HG03060 (cell line): ENCODE measurements around the gene DFFB.

Experiments used
- ATAC-seq: cut with Tn5 transposase; IDR thresholded peaks from one replicate; pipeline ENCODE4 v1.9.1; 2021; ENCODE audit warnings: low read depth, moderate number of reproducible peaks; ENCODE audit not compliant: unreplicated experiment

The DFFB gene

GRCh38 chr1:3828391-3828790 lies 28.9 kb upstream of the DFFB start:
- ATAC-seq: no peak

GRCh38 chr1:3831689-3832088 lies 25.6 kb upstream of the DFFB start:
- no peak for ATAC-seq

DNA sequence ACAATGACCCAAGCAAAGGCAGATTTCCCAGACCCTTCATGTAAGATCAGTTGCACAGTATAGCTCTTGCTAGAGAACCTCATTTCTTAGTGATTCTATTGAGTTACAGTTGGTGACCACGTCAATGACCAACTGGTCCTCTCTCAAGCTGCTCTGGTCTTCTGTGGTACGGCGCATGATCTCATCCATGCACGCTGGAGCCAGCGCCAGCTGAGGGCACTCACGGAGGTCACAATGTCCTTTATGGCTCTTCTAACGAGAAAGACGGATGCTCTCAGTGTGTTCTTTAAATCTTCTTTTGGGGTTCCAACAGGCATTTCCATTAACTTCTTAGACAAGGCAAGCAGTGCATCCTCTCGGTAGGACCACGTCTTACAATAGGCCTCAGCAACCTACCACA lies 22.6 kb upstream of the DFFB start:
- no peak for ATAC-seq

GRCh38 chr1:3836421-3836820 lies 20.9 kb upstream of the DFFB start:
- ATAC-seq: no peak

DNA sequence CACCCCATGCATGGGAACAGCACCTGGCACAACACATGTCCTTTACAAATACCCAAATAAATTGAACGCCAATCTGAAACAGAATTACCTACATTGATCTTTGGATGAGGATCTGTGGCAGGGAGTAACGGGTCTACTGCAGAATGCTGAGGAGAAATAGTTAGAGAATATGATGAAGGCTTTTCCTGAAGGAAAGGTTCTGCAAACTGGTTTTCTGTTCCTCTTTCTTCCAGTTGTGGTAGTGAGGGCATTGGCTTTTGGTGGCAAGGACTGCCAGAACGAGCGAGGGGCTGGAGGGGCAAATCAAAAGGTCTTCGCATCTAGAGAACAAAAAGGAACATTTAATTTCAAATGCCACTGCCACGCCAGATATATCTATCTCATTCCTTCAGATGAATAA lies 20.1 kb upstream of the DFFB start:
- ATAC-seq: no peak

- ATAC-seq: no peak
Observed at GRCh38 chr1:3837685-3838084, 19.6 kb upstream of the DFFB start.

DNA sequence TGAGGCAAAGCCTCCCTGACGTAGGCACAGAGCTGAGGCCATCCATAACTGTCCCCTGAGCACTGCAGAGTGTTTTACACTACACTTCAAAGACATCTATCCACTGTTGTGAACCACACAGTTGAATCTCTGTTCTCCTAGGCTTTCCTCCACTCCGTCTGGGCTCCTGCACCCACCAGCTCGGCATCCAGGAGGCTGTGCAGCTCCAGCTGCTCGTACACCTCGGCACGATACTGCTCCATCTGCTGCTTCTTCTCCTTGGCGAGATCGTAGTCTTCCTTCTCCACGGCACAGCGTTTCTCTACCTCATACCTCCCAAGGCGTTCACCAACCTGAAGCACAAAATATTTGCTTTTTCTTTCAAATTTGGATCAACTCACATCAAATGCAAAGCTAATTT lies 18.5 kb upstream of the DFFB start:
- ATAC-seq: no peak

DNA sequence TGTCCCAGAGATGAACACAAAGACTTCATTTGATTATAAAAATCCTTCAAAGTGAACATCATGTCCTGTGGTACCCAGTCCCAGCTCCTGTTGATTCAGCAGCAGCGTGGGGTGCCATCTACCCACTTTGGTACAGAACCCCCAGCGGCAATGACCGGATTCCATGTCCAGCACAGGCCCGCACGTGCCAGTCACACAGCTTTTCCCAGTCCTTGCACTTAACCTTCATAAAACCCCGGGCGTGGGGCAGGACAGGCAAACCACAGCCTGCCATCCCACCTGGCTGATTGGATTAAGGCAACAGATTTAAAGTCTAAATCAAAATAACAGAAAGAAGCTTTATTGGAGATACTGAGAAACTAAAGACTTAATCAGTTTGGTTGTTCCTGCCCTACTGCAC lies 15.8 kb upstream of the DFFB start:
- no peak for ATAC-seq

DNA sequence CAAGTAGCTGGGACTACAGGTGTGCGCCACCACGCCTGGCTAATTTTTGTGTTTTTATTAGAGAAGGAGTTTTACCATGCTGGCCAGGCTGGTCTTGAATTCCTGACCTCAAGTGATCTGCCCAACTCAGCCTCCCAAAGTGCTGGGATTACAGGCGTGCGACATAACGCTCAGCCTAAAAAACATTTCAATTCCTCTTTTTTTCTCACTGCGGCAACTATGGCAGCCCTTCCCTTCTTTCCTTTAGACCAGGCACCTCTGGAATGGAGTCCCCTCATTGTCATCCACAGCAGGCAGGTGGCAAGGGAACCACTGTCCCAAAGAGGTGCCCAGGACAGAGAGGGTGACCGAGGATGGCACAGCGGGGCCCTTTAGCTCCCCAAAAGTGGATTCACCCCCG lies 14.4 kb upstream of the DFFB start:
- ATAC-seq: no peak

- ATAC-seq: no peak
Observed at GRCh38 chr1:3846541-3846940, 10.7 kb upstream of the DFFB start.

DNA sequence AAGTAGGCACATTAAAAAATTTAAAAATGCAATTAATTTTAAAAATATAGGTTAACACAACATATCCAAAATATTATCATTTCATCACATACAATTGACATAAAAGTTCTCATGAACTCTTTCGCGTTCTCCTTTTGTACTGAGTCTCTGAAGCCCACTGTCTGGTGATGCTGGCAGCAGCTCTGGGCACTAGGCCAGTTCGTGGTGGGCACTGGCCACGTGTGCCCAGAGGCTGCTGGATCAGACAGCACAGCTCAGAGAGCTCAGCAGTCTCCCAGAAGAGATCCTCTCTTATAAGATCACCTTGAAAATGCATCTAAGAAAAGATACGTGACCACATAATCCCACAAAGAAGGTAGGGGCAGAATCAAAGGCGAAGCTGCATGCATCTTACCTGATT lies 10.2 kb upstream of the DFFB start:
- ATAC-seq: no peak

- no peak for ATAC-seq
Observed at GRCh38 chr1:3850857-3851256, 6.4 kb upstream of the DFFB start.

- no peak for ATAC-seq
Observed at GRCh38 chr1:3851292-3851691, 6.0 kb upstream of the DFFB start.

- ATAC-seq: no peak
Observed at GRCh38 chr1:3852091-3852490, 5.2 kb upstream of the DFFB start.

GRCh38 chr1:3852711-3853485 lies 4.4 kb upstream of the DFFB start:
- no peak for ATAC-seq

- no peak for ATAC-seq
Observed at GRCh38 chr1:3857791-3858129, 484 bp downstream of the DFFB start.

DNA sequence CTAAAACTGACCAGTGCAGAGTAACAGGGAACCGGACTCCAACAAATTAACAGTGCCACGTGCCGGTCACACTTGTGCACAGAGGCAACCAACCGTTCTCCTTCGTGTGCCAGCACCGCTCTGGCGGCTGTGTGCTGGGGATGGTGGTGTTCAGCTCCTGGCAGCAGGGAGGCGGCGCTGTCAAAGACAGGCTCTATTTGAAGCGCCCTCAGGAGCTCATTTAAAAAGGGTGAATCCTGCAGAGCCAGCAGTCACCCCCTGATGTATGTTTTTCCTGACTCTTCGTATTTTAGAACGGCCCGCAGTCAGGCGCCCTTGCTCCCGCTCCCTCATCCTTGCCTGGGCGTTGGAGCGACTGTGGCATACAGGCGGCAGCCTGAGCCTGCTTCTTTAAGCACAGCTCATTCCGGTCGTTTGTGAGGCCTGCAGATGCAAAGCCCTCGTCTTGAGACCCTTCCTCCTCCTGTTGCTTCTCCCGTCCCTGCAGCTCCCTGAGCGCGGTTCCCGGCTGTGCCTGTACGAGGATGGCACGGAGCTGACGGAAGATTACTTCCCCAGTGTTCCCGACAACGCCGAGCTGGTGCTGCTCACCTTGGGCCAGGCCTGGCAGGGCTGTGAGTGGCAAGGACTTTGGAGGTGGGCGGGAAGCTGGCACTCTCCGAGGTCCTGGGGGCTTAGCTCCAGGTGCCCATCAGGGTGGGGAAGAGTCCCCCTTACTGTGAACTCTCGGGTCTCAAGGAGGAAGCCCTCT lies 1.1 kb downstream of the DFFB start:
- ATAC-seq: no peak

DNA sequence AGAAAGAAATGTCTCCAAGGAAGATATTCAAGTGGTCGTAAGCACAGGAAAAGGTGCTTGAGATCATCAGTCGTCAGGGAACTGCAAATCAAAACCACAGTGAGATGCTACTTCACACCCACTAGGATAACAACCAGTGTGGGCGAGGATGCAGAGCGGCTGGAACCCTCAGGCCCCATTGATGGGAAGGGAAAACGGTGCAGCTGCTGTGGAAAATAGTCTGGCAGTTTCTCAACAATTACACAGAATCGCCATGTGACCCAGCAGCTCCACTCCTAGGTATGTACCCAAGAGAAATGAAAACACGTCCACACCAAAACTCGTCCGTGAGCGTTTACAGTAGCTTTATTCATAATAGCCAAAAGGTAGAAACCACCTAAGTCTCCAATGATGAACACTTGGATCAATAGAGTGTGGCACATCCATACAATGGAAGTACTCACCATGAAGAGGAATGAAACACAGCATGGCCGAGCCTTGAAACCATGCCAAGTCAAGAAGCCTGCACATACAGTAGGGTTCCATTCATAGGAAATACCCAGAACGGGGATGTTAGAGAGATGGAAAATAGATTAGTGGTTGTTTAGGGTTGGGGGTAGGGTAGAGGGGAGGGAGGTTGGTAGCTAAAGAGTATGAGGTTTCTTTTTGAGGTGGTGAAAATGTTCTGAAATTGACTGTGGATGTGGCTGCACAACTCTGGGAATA lies 6.1 kb downstream of the DFFB start:
- ATAC-seq: no peak

DNA sequence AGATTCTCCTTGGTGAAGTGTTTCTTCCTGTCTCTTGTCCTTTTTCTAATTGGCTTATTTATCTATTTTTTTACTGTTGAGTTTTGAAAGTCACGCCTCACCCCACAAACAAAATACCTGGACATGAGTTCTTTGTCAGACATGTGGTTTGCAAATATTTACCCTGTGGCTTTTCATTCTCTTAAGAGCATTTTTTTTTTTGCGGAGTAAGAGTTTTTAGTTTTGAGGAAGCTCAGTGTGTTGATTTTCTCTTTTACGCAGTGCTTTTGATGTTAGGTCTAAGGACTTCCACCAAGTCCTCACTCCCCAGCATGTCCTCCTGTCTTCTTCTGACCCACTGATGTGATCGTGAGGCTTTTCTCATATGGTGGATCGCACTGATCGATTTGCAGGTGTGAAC lies 7.6 kb downstream of the DFFB start:
- ATAC-seq: no peak

DNA sequence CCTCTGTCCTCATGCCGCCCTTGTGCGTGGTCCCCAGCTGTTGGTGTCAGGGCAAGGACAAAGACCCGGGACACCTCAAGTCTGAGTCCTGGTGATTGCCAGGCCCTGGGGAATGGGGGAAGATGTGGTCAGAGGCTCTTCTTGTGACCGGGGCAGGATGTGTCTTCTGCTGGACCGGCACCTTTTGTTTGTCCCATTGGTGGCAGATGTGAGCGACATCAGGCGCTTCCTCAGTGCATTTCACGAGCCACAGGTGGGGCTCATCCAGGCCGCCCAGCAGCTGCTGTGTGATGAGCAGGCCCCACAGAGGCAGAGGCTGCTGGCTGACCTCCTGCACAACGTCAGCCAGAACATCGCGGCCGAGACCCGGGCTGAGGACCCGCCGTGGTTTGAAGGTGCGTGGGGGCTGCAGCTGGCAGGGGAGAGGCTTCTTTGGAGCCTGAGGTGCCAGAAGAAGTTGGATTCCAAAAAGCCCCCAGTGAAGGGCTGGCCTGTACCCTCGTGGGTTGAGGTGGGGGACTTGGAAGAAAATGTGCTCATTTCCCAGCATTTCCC lies 8.4 kb downstream of the DFFB start:
- ATAC-seq: no peak

DNA sequence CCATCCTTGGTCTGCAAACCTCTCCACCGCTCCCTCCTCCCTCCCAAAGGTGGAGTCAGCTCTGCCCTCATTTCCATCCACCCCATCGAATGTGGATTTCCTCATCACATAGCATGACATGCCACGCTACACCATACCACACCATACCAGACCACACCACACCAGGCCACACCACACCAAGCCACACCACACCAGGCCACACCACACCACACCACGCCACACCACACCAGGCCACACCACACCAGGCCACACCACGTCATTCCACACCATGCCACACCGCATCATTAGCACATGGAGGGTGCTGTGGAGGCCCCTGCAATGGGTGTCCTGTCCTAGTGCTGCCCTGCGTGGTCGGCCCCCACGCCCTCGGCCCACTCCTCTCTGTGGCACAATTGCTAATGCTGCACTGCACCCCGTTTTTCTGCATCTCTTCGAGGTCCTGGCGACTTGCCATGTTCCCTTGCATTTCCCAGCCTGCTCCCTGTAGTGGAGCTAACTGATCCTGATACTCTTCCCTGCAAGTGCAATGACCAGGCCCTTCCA lies 11.3 kb downstream of the DFFB start:
- no peak for ATAC-seq
